ENCODE results near the gene ZNF586.
A peak's percentile ranks its signal among the peaks of the same experiment; 100 is the strongest.
"Not testable (repeated sequence)": the region's sequence is repeated elsewhere in the genome, so short reads cannot be mapped to it uniquely, and the experiment has no call there.

Gene ZNF586

GRCh38 chr19:57800696-57801095 lies 31.2 kb downstream of the ZNF586 start:
- DNase-seq, result no peak

- no peak for DNase-seq
These were observed 32.8 kb downstream of the ZNF586 start for GRCh38 chr19:57802269-57802668.

- no peak for DNase-seq
These were observed 33.8 kb downstream of the ZNF586 start for GRCh38 chr19:57803265-57803593.

GRCh38 chr19:57803594-57804325 lies 34.3 kb downstream of the ZNF586 start:
- no peak for DNase-seq

- no peak for DNase-seq
These were observed 38.1 kb downstream of the ZNF586 start for GRCh38 chr19:57807541-57807940.

GRCh38 chr19:57810410-57811295 lies 41.2 kb downstream of the ZNF586 start:
- DNase-seq, result not testable (repeated sequence)

GRCh38 chr19:57812226-57812625 lies 42.8 kb downstream of the ZNF586 start:
- DNase-seq, result no peak

GRCh38 chr19:57812975-57813820 lies 43.7 kb downstream of the ZNF586 start:
- not testable (repeated sequence) for DNase-seq

- no peak for DNase-seq
These were observed 44.5 kb downstream of the ZNF586 start for GRCh38 chr19:57813919-57814504.

GRCh38 chr19:57814505-57815246 lies 45.2 kb downstream of the ZNF586 start, which contains the start of gene ZNF552:
Gene ZNF552 (minus strand): TSS chr19:57814913. CDS start chr19:57814743, 170 bp downstream.
- DNase-seq, result peak; percentile 80

- no peak for DNase-seq
These were observed 46.0 kb downstream of the ZNF586 start for GRCh38 chr19:57815247-57816075.

- DNase-seq, result no peak
These were observed 47.2 kb downstream of the ZNF586 start for GRCh38 chr19:57816652-57817051.

- DNase-seq, result no peak
These were observed 48.5 kb downstream of the ZNF586 start for GRCh38 chr19:57817976-57818375.

- no peak for DNase-seq
These were observed 48.9 kb downstream of the ZNF586 start for GRCh38 chr19:57818378-57818777.

GRCh38 chr19:57819475-57820148 lies 50.1 kb downstream of the ZNF586 start:
- DNase-seq, result peak; percentile 84

GRCh38 chr19:57820599-57820998 lies 51.1 kb downstream of the ZNF586 start:
- DNase-seq, result no peak

- not testable (repeated sequence) for DNase-seq
These were observed 51.6 kb downstream of the ZNF586 start for GRCh38 chr19:57821095-57821494.

GRCh38 chr19:57821501-57821900 lies 52.0 kb downstream of the ZNF586 start:
- DNase-seq, result not testable (repeated sequence)

GRCh38 chr19:57823155-57823554 lies 53.7 kb downstream of the ZNF586 start:
- not testable (repeated sequence) for DNase-seq

GRCh38 chr19:57823608-57824007 lies 54.1 kb downstream of the ZNF586 start:
- not testable (repeated sequence) for DNase-seq
